C4-2B (cell line): ENCODE data around the gene STIP1.

ENCODE experiments used
- H3K27ac ChIP-seq: fragments of 450-650 bp; 2 replicates; pipeline ENCODE4 v1.5.1; 2017
- CTCF ChIP-seq: fragments of 450-650 bp; conservative IDR thresholded peaks from 2 replicates; pipeline ENCODE4 v1.5.1; 2017; ENCODE audit warnings: mild to moderate bottlenecking
- ZFX ChIP-seq: fragments of 450-650 bp; IDR thresholded peaks from 2 replicates; pipeline ENCODE4 v1.6.1; 2017

Gene STIP1

GRCh38 chr11:64252003-64252872 lies 66.3 kb downstream of the STIP1 start:
- peak overlapping the region; percentile 78 for H3K27ac ChIP-seq
- TF ChIP-seq ZFX (no peak), CTCF (no peak)

- TF ChIP-seq CTCF = no peak
- TF ChIP-seq ZFX = no peak
- H3K27ac ChIP-seq = no peak overlapping the region; the same call in 1 of the 2 replicates
Observed at GRCh38 chr11:64253043-64253442, 67.1 kb downstream of the STIP1 start.

- no peak for TF ChIP-seq CTCF
- no peak for TF ChIP-seq ZFX
- H3K27ac ChIP-seq = no peak overlapping the region
Observed at GRCh38 chr11:64253481-64253880, 67.5 kb downstream of the STIP1 start.
